Hippocampal formation (tissue), 2 donors: ENCODE data around the gene SLC16A6.
"Not testable (repeated sequence)": the region's sequence is repeated elsewhere in the genome, so short reads cannot be mapped to it uniquely, and the experiment has no call there.

Experiments used
- DNase-seq, 2 donors: peaks; one replicate each; lab custom pipeline; 2025; lab: John Stamatoyannopoulos, UW

Gene SLC16A6

GRCh38 chr17:68310152-68310551, 19.2 kb upstream of the SLC16A6 start:
- DNase-seq: no peak

DNA sequence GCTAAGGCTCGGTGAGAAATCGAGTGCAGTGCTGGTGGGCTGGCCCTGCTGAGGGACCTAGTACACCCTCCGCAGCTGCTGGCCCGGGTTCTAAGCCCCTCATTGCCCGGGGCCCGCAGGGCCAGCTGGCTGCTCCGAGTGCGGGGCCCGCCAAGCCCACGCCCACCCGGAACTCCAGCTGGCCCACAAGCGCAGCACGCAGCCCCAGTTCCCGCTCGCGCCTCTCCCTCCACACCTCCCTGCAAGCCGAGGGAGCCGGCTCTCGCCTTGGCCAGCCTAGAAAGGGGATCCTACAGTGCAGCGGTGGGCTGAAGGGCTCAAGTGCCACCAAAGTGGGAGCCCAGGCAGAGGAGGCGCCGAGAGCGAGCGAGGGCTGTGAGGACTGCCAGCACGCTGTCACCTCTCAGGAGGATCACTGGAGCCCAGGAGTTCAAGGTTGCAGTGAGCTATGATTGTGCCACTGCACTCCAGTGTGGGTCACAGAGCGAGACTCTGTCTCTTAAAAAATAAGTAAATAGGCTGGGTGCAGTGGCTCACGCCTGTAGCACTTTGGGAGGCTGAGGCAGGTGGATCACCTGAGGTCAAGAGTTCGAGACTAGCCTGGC, 18.2 kb upstream of the SLC16A6 start:
- not testable (repeated sequence) for DNase-seq

GRCh38 chr17:68308486-68308885, 17.6 kb upstream of the SLC16A6 start:
- not testable (repeated sequence) for DNase-seq

DNA sequence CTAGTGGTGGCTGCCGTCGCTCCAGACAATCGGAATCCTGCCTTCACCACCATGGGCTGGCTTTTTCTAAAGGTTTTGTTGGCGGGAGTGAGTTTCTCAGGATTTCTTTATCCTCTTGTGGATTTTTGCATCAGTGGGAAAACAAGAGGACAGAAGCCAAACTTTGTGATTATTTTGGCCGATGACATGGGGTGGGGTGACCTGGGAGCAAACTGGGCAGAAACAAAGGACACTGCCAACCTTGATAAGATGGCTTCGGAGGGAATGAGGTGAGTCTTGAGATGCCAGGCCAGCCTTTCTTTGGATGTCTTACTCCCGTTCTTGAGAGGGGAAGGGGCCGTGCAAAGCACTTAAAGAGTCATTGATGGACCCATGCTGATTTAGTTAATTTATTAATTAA, 16.5 kb upstream of the SLC16A6 start:
- no peak for DNase-seq

GRCh38 chr17:68306819-68307218, 15.9 kb upstream of the SLC16A6 start:
- no peak for DNase-seq

DNA sequence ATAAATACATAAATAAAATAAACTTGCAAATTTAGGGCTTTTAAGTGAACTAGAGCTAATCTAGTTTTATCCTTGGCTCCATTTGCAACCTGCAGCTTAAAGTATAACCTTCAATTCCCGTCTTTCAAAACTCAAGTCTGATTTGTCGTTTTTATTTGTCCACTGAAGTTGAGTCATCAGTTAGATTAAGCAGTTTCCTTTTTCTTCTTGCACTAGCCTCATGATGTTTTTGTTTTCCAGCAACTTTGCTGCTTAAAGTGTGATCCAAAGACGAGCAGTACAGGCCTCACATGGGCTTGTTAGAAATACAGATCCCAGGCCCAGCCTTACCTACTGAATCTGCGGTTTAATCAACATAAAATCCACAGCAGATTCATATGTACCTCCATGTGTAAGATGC, 14.2 kb upstream of the SLC16A6 start:
- DNase-seq: no peak

DNA sequence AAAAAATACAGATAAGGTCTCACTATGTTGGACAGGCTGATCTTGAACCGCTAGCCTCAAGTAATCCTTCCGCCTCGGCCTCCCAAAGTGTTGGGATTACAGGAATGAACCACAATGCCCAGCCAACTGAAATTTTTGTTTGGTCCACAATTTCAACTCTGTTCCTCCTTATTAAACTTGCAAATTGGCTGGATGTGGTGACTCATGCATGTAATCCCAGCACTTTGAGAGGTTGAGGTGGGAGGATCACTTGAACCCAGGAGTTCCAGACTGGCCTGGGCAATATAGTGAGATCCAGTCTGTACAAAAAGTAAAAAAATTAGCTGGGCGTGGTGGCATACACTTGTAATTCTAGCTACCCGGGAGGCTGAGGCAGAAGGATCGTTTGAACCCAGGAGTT, 13.8 kb upstream of the SLC16A6 start:
- no peak for DNase-seq

- DNase-seq: no peak
These were observed 11.7 kb upstream of the SLC16A6 start for GRCh38 chr17:68302666-68303065.

GRCh38 chr17:68302066-68302564, 11.2 kb upstream of the SLC16A6 start:
- no peak for DNase-seq

- no peak for DNase-seq
These were observed 10.6 kb upstream of the SLC16A6 start for GRCh38 chr17:68301438-68301959.

DNA sequence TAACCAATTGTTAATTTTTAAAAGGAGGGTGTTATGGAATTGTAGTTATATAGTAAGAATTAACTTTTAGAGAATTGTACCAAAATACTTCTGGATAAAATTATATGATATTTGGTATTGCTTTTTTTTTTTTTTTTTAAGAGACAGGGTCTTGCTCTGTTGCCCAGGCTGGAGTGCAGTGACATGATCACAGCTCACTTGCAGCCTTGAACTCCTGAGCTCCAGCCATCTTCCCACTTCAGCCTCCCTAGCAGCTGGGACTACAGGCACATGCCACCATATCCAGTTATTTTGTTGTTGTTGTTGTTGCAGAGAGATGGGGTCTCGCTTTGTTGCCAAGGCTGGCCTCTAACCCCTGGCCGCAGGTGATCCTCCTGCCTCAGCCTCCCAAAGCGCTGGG, 8.9 kb upstream of the SLC16A6 start:
- DNase-seq: no peak

DNA sequence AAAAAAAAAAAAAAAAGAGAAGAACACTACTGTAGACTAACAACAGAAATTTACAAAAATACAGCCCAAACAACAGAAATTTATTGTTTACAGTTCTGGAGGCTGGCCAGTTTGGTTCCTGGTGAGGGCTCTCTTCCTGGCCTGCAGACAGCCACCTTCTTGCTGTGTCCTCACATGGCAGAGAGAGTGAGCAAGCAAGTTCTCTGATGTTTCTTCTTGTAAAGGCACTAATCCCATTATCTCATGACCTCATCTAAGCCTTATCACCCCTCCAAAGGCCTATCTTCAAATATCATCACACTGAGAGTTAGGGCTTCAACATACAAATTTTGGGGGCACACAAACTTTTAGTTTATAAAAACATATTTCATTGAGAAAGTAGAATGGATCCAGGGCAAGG, 7.7 kb upstream of the SLC16A6 start:
- DNase-seq: no peak

DNA sequence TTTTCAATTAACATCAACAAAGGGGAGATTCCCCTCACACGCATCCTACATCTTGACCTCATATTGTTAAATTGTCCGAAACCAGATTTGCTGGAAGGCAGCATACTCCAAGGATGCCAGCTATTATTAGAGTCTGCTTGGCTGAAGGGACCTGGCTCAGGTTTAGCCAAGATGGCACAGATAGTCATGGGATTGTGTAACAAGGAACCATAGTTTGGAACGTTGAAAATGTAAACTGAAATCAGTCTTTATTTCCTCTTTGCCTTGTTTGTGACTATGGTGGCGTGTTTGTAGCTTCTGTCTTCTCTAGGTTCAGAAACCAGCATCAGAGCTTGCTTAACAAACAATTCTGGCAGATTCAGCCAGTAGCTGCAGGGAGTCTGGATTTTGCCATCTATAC, 6.3 kb upstream of the SLC16A6 start:
- DNase-seq: no peak

- no peak for DNase-seq
These were observed 5.6 kb upstream of the SLC16A6 start for GRCh38 chr17:68296217-68297191.

DNA sequence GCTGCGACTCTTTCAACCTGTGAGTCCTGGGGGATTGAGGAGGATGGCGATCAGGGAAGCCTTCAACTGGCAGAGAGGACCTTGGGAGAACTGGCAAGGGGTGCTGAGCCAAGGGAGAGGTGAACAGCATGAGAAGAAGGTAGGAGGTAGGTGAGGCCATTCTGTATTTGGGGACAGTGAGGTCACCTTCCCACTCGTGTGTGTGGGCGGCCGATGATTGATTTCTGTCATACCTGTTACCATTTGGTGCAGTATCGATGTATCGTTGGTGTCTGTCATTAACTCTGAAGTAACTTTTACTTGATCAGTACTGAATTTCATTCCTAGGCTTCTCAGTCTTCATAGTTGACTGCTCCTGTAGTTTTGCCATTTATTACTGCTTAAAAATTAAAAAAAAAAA, 4.2 kb upstream of the SLC16A6 start:
- no peak for DNase-seq

GRCh38 chr17:68294617-68295016, 3.7 kb upstream of the SLC16A6 start:
- DNase-seq: no peak

- no peak for DNase-seq
These were observed 3.2 kb upstream of the SLC16A6 start for GRCh38 chr17:68294196-68294555.

- DNase-seq: no peak
These were observed 2.7 kb upstream of the SLC16A6 start for GRCh38 chr17:68293490-68294195.

GRCh38 chr17:68292689-68293040, 1.7 kb upstream of the SLC16A6 start:
- no peak for DNase-seq

- DNase-seq: peak; percentile 23 to 28
These were observed 1.1 kb upstream of the SLC16A6 start for GRCh38 chr17:68291836-68292688.

GRCh38 chr17:68290268-68290954, 516 bp downstream of the SLC16A6 start:
- no peak for DNase-seq
